ENCODE measurements around the gene SNX17.
"Not testable (repeated sequence)": the region's sequence is repeated elsewhere in the genome, so short reads cannot be mapped to it uniquely, and the experiment has no call there.

The SNX17 gene, protein sequence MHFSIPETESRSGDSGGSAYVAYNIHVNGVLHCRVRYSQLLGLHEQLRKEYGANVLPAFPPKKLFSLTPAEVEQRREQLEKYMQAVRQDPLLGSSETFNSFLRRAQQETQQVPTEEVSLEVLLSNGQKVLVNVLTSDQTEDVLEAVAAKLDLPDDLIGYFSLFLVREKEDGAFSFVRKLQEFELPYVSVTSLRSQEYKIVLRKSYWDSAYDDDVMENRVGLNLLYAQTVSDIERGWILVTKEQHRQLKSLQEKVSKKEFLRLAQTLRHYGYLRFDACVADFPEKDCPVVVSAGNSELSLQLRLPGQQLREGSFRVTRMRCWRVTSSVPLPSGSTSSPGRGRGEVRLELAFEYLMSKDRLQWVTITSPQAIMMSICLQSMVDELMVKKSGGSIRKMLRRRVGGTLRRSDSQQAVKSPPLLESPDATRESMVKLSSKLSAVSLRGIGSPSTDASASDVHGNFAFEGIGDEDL

DNA sequence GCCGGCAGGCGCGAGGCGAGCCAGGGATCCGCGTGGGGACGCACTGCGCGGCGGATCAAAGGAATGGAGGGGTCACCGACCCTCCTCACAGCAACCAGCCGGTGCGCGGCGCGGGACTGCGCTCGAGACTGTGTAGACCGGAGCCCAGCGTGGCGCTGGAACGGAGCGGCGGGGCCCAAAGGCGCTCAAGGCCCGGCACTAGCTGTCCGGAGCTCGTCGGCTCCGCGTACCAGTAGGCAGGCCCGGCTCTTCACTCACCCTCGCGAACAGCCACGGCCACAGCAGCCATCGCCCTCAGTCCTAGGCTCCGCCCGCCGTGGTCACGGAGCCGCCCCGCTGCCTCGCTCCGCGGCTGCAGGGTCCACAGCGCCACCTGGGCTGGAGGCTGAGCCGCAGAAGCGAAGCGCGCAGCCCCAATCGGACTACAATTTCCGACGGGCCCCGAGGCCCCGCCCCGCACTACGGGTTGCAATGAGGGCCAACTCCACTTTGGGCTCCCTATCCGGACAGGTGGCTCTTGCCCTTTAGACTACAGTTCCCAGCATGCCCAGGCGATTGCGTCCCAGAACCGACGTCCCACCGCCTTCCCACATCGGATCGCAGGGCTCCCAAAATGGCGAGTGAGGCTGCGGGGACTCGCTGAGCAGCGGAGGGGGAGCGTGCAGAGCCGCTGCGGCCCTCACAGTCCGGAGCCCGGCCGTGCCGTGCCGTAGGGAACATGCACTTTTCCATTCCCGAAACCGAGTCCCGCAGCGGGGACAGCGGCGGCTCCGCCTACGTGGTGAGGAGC lies at the start of gene SNX17, which contains the start of gene EIF2B4:
TSS of gene SNX17 (plus strand) at position 591 of the 790 bp plus-strand sequence. CDS start at position 719, 128 bp downstream.
TSS of gene EIF2B4 (minus strand) at position 313 of the 790 bp plus-strand sequence. CDS start at position 289, 24 bp downstream.
- DNase-seq (ENCODE audit: low read depth in 2 of 2): peak; percentile 99 to 100

DNA sequence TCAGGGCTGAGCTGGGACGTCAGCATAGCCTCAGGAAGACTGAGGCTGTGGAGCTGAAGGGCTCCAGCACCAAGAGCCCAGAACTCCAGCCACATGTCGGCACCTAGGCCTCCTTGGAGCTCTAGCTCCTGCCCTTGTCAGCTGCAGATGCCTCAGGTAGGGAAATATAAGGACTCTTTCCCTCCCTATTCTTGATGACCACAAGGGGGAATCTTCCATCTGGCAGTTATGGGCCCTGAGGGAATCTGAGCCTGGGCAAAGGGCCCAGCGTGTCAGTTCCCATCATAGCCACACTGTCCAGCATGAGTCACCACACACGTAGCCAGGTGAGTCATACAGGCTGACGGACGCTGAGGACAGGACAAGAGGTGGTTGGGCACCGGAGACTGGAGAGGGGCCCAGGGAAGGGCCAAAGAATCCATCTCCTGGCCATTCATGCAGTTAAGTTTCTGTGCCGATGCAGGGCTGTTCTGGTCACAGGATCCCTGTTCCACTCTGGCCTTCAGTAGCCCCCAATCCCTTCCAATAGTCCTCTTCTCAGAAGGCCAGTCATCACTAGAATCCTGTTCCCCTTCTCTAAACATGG lies 49.4 kb upstream of the SNX17 start:
- no peak for DNase-seq (ENCODE audit: low read depth in 2 of 2)

DNA sequence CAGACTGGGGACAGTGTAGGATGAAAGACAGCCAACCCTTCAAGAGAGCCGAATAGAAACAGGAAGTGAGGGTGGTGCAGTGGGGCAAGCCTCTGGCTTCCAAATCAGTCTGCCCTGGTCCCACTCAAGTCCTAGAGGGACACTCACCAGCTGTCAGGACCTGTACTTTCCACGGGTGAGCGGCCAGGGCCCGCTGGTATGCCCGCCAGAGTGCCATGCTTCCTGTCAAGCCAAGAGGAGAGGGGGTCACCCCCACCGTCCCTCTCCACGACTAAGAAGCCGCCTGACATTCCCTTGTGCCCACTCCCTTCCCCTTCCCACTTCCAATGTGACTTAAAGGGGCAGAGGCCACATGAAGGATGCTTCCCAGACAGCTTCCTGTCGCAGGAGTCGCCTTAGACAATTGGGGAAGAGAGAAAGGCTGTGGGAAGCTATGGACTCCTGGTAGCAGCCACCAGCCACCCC lies 48.1 kb upstream of the SNX17 start:
- no peak for DNase-seq (ENCODE audit: low read depth in 2 of 2)

DNA sequence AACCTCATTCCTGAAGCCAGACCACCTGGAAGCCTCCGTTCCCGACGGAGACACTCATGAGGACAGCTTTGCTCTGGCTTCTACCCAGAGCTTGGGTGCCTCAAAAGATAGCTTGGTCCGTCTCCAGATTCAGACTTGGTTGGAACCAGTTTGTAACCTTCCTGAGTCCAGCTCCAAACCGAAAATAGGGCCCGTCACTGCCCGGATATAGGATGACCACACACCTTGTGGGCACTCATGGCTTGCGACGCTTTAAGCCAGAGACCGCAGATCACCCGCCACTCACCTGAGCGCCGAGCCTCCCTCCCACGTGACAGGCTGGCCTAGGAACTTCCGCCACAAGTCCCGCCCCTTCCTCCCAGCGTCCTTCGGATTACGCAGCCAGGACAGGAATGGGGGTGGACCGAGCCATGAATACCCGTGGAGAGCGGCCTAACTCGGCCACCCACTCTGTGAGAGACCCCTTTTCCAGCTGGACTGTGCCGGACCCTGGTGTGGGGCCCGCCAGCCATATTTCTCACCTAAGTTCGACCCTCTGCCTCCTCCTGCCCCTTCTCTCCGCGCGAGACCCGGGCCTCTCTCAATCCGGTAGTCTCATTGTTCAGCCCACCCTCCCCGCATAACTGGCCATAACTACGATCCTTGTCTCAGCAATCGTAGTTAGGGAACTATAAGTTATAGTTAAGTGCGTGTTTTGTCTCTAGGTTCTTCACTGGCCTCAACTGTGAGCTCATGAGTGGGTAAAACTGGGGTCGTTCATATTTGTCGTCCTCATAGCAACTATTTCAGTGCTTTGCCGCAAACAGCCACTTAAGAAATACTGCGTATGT lies 47.4 kb upstream of the SNX17 start, which contains the start of gene MPV17:
TSS of gene MPV17 (minus strand) at position 332 of the 830 bp plus-strand sequence. CDS start 580 bp downstream, outside the sequence.
- DNase-seq (ENCODE audit: low read depth in 2 of 2): peak; percentile 79 to 81

DNA sequence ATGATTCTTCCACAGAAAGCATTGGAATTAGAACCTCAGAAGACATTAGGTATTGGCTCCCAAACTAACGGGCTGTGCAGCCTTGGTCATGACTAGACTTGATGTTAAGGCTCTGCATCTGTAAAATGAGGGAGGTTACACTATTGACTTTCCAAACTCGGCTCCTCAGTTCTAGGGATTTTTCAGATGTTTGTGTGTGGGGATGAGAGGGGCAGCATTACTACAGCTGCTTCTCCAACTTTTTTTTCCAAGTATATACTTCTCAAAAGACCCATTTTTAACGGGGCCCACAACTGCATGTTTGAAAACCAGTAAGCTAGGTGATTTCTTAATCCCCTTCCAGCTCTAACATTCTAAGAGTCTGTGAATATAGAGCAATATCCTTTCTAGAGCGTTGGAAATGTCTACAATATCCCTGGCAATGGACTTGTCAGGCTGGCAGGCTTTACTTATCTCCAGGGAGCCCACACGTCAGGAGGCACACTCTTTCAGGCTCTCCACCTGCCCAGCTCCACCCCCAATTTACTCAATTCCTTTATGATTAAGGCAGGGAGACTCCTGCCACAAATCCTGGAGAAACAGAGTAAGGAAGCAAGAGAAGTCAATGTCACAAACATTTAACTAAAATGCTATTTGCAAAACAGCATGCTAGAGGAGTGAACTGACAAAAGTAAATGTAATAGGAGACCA lies 46.7 kb upstream of the SNX17 start:
- no peak for DNase-seq (ENCODE audit: low read depth in 2 of 2)

DNA sequence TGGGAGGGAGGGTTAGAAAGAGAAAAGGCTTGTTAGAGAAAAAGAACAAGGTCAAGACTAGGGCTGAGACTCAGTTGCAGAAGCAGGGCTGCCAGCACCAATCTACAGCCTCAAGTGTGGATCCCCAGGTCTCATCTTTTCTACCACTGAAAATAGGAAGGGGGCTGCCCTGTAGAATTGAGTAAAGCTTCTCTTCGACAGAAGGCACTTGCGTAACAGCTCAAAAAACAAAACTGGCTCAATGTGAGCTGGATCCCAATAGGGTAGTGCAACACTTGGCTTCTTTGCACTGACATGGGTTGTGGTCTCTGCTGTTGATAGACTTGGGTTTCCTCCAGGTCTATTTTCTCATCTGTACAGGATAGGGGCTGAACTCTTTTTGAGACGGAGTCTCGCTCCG lies 45.7 kb upstream of the SNX17 start:
- DNase-seq (ENCODE audit: low read depth in 2 of 2): no peak

DNA sequence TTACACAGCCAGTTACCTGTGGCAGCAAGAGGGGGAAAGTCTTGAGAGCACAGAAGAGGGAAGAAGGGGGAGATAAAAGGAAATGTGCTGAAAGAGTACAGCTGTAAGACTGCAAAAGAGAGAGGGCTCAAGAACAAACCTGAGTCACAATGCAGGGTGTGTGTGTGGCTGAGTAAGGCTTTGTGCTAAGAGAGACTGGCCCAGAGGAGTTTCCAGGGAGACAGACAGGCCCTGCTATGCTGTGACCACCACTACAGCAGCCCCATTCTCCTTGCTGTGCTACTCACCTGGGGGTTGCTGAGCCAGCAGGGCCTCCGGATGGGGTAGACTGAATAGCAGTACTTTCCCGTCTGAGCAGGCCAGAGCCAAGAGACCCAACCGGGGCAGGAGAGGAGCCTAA lies 35.1 kb upstream of the SNX17 start:
- DNase-seq (ENCODE audit: low read depth in 2 of 2): no peak

DNA sequence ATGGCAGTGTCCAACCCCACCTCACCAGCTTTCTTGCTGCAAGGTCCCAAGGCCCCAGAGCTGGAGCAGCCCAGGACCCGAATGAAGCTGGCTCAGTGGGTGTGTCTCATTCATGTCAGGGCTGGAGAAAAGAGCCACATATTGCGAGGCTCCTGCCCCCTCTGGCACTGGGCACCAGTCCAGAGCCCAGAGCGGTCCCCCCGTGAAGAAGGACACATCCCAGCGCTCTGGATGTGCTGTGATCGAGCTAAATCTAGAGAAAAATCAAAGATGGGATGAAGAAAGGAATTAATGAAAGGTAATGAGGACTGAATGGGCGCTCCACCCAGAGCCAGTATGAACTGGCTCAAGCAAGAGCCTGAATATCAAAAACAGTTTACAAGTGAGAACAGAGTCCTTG lies 34.2 kb upstream of the SNX17 start:
- no peak for DNase-seq (ENCODE audit: low read depth in 2 of 2)

DNA sequence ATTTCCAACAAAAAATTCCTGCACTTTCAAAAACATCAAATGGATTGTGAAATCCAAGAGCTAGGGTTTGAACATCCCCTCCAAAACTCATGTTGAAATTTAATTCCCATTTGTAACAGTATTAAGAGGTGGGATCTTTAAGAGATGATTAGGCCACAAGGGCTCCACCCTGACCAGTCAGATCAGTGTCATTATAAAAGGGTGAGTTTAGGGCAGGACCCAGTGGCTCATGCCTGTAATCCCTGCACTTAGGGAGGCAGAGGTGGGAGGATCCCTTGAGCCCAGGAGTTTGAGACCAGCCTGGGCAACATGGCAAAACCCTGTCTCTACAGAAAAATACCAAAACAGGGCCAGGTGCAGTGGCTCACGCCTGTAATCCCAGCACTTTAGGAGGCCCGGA lies 22.8 kb upstream of the SNX17 start:
- no peak for DNase-seq (ENCODE audit: low read depth in 2 of 2)

DNA sequence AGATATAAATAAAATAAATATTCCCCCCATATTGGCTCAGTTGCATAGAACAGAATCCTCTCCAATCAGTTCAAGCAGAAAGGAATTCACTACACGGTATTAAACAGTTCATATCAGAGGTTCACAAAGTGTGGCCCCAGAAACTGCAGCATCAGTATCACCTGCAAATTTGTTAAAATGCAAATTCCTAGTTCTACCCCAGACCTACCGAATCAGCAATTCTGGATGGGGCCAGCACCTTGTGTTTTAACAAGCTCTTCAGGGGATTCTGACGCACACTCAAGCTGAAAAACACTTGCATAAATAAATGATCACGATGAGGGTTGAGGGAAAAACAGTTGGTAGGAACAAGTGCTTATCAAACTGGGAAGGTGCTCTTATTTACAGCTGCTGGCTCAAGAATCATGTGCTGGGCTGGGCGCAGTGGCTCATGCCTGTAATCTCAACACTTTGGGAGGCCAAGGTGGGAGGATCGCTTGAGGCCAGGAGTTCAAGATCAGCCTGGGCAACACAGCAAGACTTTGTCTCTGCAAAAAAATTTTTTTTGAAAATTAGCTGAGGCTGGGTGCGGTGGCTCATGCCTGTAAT lies 20.2 kb upstream of the SNX17 start:
- DNase-seq (ENCODE audit: low read depth in 2 of 2): no peak

DNA sequence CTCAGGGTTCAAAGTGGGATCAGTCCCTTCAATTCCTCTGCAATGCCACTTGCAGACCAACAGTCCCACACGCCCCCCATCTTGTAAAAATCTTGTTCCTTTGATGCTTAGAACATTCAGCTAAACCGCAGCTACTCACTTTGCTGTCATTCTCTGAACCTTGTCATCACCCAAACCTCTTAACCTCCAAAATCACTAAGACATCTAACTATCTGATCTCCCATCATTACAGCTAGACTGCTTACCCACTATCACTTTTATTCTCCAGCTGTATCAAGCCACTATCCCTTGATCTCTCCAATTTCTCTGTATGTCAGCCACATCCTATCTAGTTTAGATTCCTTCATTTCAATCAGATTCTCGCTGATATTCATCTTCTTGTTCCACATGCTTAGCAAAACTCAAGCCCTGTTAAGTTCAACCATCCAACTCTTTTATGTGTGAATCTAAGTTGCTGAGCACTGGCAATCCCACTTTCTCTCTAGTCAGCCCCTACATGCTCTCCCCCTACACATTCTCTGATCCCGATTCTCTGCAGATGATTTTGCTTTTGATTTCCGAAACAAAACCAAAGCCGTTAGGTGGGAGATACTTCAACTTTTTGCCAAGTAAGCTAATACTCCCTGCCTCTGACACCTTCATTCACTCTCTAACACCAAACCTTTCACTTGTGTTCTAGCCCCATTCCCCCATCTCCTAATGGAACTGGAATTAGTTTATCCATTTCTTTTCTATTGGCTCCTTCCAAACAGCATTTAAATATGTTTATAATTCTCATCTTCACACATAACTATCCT lies 18.4 kb upstream of the SNX17 start:
- no peak for DNase-seq (ENCODE audit: low read depth in 2 of 2)

DNA sequence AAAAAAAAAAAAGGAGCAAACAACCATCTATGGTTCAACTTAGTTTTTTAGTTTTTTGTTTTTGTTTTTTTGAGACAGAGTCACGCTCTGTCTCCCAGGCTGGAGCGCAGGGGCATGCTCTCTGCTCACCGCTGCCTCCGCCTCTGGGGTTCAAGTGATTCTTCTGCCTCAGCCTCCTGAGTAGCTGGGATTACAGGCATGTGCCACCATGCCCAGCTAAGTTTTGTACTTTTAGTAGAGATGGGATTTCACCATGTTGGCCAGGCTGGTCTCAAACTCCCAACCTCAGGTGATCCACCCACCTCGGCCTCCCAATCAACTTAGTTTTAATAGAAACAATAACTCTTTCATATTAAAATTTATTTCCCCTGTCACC lies 17.0 kb upstream of the SNX17 start:
- DNase-seq (ENCODE audit: low read depth in 2 of 2): not testable (repeated sequence)

DNA sequence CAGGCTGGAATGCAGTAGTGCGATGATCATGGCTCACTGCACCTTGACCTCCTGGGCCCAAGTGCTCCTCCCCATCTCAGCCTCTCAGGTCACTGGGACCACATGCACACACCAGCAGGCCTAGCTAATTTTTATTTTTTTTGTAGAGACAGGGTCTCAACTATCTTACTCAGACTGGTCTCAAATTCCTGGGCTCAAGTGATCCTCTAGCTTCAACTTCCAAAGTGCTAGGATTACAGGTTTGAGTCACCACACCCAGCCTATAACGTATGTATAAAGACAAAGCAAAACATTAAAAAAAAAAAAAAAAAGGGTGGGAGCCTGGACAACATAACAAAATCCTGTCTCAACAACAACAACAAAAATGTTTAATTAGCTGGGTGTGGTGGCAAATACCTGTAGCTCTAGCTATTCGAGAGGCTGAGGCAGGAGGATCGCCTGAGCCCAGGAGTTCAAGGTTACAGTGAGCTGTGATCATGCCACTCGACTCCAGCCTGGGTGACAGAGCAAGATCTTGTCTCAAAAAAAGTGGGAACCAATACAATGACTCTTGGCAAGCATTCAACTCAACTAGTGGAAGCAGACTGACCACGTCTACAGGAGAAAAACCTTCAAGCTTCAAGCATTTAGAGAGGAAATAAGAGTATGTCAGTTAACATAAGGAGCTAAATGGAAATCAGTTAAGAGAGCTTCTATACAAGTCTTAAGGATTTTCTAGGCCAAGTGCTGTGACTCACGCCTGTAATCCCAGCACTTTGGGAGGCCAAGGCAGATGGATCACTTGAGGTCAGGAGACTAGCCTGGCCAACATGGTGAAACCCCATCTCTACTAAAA lies 16.4 kb upstream of the SNX17 start:
- no peak for DNase-seq (ENCODE audit: low read depth in 2 of 2)

DNA sequence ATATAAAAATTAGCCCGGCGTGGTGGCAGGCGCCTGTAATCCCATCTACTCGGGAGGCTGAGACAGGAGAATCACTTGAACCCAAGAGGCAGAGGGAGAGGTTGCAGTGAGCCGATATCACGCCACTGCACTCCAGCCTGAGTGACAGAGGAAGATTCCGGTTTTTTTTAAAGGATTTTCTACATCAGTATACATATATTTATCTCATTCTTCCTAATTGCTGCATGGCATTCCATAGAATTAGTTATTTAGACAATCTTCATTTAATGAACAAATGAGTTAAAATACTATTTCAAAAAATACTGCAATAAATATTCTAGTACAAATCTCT lies 15.9 kb upstream of the SNX17 start:
- DNase-seq (ENCODE audit: low read depth in 2 of 2): no peak

DNA sequence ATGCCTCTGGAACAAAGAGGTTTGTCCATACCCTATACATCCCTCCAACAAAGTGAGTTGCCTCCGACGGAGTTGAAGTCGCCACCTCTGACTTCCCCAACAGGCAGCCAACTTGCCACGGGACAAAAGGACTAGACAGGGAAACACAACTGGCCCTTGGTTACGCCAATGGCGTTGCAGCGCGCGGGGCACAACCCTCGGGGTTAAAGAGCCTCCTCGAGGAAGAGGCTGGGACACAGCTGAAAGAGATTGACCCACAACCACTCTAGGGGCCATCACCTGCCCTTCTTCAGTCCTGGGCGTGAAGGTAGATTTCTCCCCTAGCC lies 14.4 kb upstream of the SNX17 start:
- DNase-seq (ENCODE audit: low read depth in 2 of 2): peak in 1 of 2 donors; percentile 42

DNA sequence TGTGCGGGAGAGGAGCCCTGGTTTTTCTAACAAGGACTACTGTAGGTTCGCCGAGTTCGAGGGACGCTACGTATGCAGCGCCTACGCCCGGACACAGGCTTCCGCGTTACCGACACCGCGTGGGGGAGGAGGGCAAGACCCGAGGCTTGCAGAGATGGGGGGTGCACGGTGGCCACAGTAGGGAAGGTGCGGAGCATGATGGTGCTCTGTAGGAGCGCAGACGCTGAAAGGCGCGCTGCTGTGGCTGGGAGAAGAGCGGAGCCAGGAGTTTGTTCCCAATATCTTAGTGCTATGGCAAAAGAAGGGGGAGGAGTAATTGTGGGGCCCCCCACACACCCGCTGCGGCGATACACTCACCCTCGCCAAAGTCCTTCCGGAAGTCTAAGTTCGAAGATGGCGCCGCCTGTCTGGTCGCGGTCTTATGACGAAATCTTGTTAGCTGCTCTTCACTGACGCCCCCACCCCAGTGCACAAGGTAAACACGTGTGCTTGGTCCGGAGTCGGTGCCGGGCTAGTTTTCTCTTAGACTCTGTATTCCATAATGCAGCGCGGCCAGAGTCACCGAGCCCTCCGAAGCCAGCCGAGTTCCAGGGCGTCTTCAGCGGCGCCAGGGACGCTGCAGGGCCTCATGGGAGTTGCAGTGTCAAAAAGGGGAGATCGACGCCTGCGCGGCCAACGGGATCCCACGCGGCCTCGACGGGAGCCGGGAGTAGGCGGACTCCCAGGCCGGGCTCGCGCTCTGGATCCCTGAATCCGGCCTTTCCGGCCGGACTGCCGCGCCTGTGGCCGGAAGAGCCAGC lies 13.8 kb upstream of the SNX17 start, which contains the start of gene GTF3C2:
TSS of gene GTF3C2 (minus strand) at position 383 of the 800 bp plus-strand sequence. CDS start 13,210 bp downstream, outside the sequence.
- DNase-seq (ENCODE audit: low read depth in 2 of 2): peak; percentile 89 to 90

DNA sequence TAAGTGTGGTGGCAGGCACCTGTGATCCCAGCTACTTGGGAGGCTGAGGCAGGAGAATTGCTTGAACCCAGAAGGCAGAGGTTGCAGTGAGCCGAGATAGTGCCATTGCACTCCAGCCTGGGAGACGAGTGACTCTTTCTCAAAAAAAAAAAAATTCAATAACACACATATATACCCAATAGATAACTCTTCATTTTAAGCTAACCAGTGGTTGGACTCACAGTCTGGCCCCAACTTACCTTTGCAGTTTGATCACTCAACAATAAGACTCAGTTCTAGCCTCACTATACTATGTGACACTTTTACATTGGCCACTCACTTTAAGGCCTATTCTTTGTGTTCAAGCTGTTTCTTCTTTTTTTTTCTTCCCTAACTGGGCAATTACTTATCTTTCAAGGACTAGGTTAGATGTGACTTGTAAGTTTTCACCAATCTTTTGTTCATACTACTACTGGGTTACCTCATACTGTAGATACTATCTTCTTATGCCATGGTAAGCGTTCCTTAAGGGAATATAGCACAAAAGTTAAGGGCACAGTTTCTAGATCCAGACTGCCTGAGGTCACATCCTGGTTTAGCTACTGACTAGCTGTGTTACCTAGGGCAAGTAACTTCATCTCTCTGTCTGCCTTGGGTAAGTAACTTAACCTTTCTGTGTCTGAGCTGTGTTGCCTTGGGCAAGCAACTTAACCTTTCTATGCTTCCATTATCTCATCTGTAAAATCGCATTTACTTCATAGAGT lies 7.6 kb upstream of the SNX17 start:
- no peak for DNase-seq (ENCODE audit: low read depth in 2 of 2)
